NCI-H748 treated with DMSO at 0.1 percent for 48 hours (cell line): ENCODE data around the gene CD109.
"Not testable (repeated sequence)": the region's sequence is repeated elsewhere in the genome, so short reads cannot be mapped to it uniquely, and the experiment has no call there.

ENCODE experiments used
- DNase-seq: peaks from one replicate; lab custom pipeline; 2025; lab: John Stamatoyannopoulos, UW

Gene CD109

GRCh38 chr6:73695619-73696421 lies at the start of gene CD109:
TSS of gene CD109 (plus strand) at chr6:73696203. CDS start at chr6:73696216, 13 bp downstream.
- peak; percentile 68 for DNase-seq

GRCh38 chr6:73648166-73648565 lies 47.8 kb upstream of the CD109 start:
- DNase-seq: no peak

GRCh38 chr6:73649783-73650182 lies 46.2 kb upstream of the CD109 start:
- no peak for DNase-seq

GRCh38 chr6:73652637-73653570 lies 43.1 kb upstream of the CD109 start:
- DNase-seq: peak; percentile 58

- DNase-seq: peak; percentile 84
Measured at GRCh38 chr6:73653571-73654424, 42.2 kb upstream of the CD109 start, which contains the start of gene SLC17A5. TSS of gene SLC17A5 (minus strand) at chr6:73653992. CDS start at chr6:73653886, 106 bp downstream.

GRCh38 chr6:73655341-73655917 lies 40.6 kb upstream of the CD109 start:
- no peak for DNase-seq

DNA sequence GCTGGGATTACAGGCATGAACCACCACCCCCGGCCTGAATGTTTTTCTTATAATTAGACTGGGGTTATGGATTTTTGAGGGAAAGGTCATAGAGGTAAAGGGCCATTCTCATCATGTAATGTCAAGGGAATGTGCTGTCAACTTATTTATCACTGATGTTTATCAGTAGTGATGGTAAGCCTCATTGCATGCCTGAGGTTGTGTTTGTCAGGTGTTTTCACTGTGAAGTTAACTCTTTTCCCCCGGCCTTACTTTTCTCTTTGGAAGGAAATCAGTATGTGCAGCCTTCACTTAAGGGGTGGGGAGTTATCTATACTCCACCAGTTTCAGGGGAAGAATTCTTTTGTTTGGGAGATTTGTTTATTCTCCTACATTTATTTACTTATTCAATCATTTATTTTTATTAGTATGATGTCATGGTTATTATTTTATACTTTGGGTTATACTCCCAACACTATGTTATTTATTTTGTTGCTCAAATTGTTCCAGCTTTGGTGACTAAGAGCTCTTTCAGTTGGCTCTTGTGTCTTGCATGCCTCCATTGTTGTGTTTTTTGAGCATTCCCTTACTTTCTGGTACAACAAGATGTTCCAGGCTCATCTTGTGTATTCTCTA lies 39.4 kb upstream of the CD109 start:
- DNase-seq: no peak

GRCh38 chr6:73657201-73657600 lies 38.8 kb upstream of the CD109 start:
- no peak for DNase-seq

GRCh38 chr6:73664701-73665100 lies 31.3 kb upstream of the CD109 start:
- DNase-seq: no peak

DNA sequence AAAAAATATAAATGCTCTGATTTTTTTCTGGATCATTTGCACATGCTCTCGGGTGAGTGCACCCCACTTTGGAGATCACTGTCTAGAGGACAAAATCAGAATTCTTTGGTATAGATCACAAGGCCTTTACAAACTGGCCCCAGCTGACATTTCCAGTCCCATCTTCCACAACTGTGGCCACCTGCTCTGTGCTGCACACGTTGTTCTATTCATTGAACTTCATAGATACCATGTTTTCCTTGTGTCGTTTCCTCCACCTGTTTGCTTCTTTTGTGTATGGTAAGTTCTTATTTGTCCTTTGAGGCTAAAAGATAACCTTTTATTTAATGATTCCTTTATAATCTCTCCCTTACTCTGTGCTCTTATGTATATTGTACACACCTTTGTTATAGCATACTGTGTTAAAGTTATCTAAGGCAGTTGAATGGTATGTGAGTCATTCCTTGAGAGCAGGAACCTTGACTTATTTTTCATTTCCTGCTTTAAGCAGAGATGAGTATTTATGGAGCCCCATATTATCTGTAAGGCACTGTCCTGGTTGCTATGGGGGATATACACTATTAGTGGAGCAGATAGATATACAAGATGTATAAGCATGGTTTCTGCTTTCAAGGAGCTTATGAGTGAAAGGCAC lies 30.2 kb upstream of the CD109 start:
- DNase-seq: no peak

- DNase-seq: no peak
Measured at GRCh38 chr6:73666393-73666792, 29.6 kb upstream of the CD109 start.

GRCh38 chr6:73667798-73668197 lies 28.2 kb upstream of the CD109 start:
- DNase-seq: no peak

- DNase-seq: no peak
Measured at GRCh38 chr6:73669005-73669404, 27.0 kb upstream of the CD109 start.

DNA sequence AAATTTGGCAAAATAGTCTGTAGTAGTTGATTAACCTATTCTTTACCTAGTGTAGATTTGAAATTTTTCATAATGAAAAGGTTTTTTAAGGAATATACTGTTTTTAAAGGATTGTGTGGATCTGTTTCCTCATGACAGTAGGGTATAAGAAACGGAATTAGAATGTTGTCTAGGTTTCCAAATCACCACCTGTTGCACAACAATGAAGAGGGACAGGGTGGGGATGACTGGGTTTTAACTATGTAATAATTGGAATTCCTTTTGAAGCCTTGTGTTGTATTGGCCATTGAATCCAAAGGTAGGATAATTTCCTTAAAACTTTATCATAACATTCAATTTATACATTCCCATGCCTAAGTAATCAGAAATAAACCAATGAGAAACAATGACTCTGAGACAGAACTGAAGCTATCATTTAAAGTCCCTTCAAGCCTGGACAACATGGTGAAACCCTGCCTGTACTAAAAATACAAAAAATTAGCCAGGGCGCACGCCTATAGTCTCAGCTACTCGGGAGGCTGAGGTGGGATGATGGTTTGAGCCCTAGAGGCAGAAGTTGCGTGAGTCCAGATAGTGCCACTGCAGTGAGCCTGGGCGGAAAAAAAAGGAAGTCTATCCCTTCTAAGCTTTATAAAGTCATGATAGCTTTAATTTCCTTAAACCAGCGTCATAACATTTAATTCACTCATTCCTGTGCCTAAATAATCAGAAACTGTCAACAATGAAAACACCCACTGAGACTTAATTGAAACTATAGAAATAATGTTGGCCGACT lies 23.9 kb upstream of the CD109 start:
- DNase-seq: no peak

DNA sequence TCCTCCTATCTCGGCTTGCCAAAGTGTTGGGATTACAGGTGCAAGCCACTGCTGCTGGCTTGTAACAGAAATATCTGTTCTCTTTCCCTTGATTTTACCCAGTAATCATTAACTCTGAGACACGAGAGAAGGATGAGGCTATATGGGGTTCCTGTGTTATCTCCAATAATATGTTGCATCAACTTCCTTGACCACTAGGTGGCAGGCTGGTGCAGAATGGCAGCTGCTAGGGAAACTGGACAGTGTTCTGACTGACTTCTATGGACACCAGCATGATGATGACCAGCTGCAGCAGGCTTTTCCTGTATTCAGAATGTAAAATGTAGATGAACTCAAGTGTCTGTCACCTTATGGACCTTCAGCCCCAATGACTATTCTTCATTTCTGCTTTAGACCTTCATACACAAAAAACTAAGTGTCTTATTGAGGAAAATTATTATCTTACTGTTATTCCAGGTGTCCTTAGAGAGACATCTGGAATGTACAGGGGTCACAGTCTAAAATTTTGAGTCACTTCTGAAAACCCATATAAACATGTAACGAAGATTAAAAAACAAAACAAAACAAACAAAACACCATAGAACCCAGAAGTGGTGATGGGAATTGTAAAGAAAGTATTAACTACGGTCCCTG lies 20.4 kb upstream of the CD109 start:
- DNase-seq: peak; percentile 38

GRCh38 chr6:73679009-73679408 lies 17.0 kb upstream of the CD109 start:
- DNase-seq: no peak

- not testable (repeated sequence) for DNase-seq
Measured at GRCh38 chr6:73679846-73680245, 16.2 kb upstream of the CD109 start.

GRCh38 chr6:73680289-73680918 lies 15.6 kb upstream of the CD109 start:
- no peak for DNase-seq

DNA sequence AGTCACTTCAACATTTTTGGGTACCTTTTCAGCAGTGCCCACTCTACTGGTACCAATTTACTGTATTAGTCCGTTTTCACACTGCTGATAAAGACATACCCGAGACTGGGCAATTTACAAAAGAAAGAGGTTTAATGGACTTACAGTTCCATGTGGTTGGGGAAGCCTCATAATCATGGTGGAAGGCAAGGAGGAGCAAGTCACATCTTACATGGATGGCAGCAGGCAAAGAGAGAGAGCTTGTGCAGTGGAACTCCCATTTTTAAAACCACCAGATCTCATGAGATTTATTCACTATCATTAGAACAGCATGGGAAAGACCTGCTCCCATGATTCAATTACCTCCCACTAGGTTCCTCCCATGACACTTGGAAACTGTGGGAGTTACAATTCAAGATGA lies 12.4 kb upstream of the CD109 start:
- not testable (repeated sequence) for DNase-seq
